ENCODE results near the gene ERCC5.
A peak's percentile ranks its signal among the peaks of the same experiment; 100 is the strongest.

The ERCC5 gene

DNA sequence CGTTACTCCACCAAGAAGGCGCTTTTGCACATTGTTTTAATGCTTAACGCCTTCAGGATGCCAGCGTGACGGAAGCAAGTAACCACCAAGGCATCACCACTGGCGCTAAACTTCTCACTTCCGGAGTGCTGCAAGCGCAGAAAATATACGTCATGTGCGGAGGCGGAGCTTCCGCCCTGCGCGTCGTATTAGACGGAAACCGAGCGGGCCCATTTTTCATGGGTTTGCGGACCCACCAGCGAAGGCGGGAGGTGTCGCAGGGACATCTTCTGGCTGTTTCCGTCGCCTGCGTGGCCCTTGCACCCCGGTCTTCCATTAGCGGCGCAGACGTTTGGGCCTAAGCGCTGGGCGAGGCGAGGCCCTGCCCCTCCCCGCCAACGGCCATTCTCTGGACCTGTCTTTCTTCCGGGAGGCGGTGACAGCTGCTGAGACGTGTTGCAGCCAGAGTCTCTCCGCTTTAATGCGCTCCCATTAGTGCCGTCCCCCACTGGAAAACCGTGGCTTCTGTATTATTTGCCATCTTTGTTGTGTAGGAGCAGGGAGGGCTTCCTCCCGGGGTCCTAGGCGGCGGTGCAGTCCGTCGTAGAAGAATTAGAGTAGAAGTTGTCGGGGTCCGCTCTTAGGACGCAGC lies at the start of gene ERCC5:
Gene ERCC5, plus strand, starts transcription at position 403 of the 631 bp plus-strand sequence. CDS start 235 bp downstream, outside the sequence.
- DNase-seq = peak; percentile 76

DNA sequence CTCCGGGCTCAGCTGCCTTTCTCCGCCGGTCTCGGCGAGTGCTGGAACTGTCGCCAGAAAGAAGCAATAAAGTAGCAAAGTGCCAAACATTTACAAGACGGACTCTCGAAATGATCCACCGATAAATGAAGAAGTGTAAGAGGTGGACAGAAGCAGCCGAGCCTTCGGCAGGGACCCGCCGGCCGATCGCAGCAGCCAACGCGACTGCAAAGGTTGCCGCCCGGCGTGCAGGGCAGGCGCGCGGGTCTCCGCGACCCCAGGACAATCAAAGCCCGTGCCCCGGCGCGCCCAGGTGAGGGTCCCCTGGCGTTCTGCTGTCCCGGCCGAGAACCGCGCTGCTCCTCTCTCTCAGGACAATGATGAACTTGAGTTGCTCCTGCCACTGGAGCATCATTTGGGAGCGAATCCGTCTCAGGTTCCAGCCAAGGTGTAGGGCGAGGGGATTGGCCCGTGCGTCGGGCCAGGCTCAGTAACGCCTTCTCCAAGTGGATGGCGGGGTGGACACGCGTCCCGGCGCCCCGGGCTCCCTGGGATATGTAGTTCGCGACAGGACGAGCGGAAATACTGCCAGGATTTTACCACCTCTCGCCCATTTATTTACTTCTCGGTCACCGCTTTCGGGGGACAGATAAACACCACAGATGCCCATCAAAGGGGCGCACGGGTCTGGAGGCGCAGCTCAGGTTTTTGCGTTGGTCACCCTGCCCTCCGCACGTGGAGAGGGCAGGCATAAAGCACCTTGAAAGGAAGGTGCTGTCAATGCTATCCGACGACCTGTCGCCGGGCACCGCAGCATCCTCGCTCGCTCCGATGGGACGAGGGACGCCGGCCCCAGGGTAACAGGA lies 47.0 kb upstream of the ERCC5 start, which contains the start of the genes BIVM and POGLUT2:
Gene BIVM, plus strand, starts transcription at position 539 of the 845 bp plus-strand sequence. CDS start 8,149 bp downstream, outside the sequence.
Gene POGLUT2, minus strand, starts transcription at position 396 of the 845 bp plus-strand sequence. Its CDS starts 306 bp downstream, at position 90.
- DNase-seq = peak; percentile 60

GRCh38 chr13:102799426-102800144 lies 46.2 kb upstream of the ERCC5 start:
- DNase-seq = no peak

- peak; percentile 4 for DNase-seq
Measured at GRCh38 chr13:102800145-102801041, 45.4 kb upstream of the ERCC5 start.

GRCh38 chr13:102805680-102806079 lies 40.2 kb upstream of the ERCC5 start:
- no peak for DNase-seq

DNA sequence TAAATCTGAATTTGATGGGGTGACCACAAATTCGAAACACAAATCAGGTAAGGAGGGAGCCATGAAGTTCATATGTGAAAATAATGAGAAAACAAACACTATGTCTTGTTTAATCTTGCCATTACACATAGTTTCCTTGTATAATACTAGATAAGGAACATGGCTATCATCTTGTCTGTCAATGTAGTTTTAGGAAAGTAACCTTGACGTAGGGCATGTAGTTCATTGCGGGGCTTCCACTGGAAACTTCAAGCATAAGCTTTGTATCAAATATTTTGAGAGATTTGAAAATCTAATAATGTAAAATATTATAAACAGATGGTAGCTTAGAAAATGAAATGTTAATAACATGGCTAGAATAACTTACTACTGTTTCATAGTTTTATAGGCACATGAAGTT lies 38.1 kb upstream of the ERCC5 start:
- no peak for DNase-seq

- DNase-seq = no peak
Measured at GRCh38 chr13:102812611-102813287, 33.1 kb upstream of the ERCC5 start.

DNA sequence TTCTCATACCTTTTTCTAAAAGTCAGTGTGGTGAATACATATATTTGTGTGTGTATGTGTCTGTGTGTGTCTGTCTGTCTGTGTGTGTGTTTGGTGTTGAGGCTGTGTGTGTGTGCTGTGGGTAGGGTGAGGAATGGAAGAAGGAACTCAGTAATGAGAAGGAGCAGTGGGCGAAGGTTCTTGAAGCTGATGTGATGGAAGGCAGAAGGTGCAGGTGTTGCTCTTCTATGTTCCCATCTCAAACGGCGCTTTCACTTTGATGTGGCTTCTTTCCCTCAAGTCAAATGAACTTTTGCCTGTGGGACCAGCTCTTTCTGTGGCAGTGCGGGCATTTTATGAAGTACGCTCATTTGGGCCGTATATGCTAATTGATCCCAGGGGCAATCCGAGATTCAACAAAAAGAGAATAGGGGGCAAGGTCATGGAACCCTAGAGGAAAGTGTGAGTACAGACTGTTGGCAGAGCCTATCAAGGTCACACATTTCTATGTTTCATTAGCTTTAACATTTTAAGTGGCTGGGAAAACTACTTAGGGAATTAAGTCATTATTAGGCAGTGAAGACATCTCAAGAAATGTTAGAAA lies 31.7 kb upstream of the ERCC5 start:
- DNase-seq = no peak

GRCh38 chr13:102814793-102815192 lies 31.0 kb upstream of the ERCC5 start:
- DNase-seq = no peak

- no peak for DNase-seq
Measured at GRCh38 chr13:102815788-102816187, 30.0 kb upstream of the ERCC5 start.

GRCh38 chr13:102816708-102817107 lies 29.1 kb upstream of the ERCC5 start:
- DNase-seq = no peak

DNA sequence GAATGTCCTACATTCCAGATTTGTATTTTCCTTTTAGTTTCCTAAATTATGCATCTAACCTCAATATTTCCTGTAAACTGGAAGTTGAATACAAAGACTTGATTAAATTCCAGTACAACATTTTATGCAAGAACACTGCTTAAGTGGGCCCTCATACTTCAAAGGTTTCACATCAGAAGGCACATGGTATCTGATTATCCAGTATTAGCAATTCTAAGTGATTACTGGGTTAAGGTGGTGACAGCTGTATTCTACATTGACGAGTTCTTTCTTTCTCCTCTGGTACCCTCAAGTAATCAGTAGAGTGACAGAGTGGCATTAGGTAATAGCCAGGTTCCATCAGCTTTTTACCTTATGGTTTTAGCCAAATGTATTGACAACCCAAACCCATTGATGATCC lies 28.6 kb upstream of the ERCC5 start:
- no peak for DNase-seq

GRCh38 chr13:102817907-102818306 lies 27.9 kb upstream of the ERCC5 start:
- DNase-seq = no peak

DNA sequence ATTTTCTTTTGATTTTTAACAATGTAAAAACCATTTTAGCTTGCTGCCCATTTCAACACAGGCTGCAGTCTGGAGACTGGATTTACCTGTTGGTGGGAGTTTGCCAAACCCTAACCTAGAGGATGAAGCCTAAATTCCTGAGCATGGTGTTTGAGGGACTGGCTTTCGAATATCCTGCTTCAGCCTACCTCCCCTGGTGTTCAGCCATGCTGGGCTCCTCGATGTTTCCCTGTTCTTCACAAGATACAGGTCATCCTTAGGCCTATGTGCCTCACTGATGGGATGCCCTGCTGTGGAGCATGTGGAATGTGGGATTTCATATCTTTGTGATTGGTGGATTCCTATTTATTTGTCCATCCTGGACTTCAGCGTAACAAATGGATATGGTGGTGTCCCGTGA lies 20.4 kb upstream of the ERCC5 start:
- DNase-seq = no peak

DNA sequence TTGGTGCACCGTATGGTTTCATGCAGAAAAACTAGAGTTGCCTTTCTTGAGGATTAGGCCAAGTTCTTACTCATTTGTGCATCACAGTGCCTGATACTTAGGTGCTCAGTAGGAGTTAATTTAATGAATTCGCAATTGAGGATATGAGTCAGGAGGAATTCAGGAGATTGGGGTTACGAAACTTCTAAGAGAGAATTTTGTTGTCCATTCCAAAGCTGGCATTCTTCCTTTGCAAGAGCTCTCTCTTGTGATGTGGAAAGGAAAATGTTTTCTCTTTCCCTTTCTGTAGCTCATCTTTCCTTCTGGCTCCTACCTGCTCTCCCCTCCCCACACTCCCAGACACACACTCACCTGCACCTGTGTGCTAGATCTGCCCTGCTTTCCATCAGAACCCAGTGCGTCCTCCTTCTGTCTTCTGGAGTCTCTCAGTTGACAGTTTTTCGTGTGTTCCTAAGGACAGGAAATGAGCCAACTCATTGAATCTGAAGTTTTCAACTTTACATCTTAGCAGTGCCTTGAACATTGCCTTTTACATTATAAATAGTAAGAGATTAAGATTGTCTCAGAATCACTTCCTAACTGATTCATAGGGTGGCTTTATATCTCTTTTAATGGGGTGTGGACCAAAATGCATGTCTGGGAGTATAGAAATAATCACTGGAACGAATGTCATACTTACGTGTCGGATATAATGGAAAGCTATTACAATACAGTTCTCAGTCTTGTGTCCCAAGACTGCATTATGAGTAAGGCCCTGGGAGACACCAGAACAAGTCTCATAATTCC lies 19.7 kb upstream of the ERCC5 start:
- DNase-seq = no peak

GRCh38 chr13:102830646-102831045 lies 15.2 kb upstream of the ERCC5 start:
- DNase-seq = no peak

GRCh38 chr13:102836471-102836870 lies 9.4 kb upstream of the ERCC5 start:
- DNase-seq = no peak

DNA sequence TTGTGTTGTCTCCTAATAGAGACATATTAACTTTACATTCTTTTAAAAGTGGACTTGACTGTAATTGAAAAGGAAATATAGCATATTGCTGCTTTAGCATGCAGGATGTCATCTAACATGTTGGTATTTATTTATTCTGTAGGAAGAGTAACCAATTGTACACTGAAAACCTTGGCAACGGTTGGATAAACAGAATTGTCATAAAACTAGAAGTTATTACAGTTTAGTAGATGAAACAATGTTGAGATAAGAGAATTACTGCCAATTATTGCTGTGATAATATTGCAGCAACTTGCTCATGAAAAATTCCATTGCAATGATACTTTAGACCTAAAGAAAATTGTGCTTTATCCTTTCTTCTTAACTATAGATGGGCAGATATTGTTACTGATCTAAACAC lies 7.6 kb upstream of the ERCC5 start:
- DNase-seq = no peak

DNA sequence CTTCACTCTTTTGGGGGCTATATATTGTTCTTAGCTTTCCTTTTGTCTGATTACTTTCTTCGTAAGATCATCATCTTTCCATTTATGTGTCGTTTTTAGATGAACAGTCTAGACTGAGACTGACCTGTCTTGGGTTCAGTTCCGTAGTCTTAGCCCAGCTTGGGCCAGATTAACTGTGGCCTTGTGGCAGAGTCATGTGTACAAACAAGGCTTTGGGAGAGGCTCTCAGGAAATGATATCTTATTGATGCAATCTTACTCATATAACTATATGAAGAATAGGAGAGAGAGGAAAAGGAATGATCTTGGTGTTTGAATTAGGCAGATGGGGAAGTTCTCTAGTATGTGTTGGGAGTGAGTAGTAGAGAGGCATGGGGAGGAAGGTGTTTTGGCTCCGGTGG lies 6.8 kb upstream of the ERCC5 start:
- DNase-seq = no peak

- DNase-seq = no peak
Measured at GRCh38 chr13:102839462-102839861, 6.4 kb upstream of the ERCC5 start.

- DNase-seq = no peak
Measured at GRCh38 chr13:102845289-102845629, 573 bp upstream of the ERCC5 start.

Measured in NCI-H2029 (cell line).